Vagina (tissue), 2 donors: Measurements from ENCODE around the gene TRANK1. TPM values are rescaled to one million over a fixed set of nuclear protein-coding genes. Genes with fewer than 3 reads are reported as not detected.
"Not testable (repeated sequence)": the region's sequence is repeated elsewhere in the genome, so short reads cannot be mapped to it uniquely, and the experiment has no call there.

Experiments used
- DNase-seq, 2 donors: peaks; one replicate each; pipeline ENCODE4 v3.0.0-alpha.2; 2017; ENCODE audit errors: extremely low spot score in 2 of 2
- H3K27ac ChIP-seq: fragments of 200-600 bp; sonication (generic); one replicate; pipeline ENCODE4 v1.5.1; 2019
- H3K27me3 ChIP-seq: fragments of 200-600 bp; sonication (generic); one replicate; pipeline ENCODE4 v1.5.1; 2019
- H3K36me3 ChIP-seq, 2 donors: fragments of 200-600 bp; sonication (generic); one replicate each; pipeline ENCODE4 v1.5.1; 2017 to 2019
- H3K4me1 ChIP-seq: fragments of 200-600 bp; sonication (generic); one replicate; pipeline ENCODE4 v1.5.1; 2019
- H3K4me3 ChIP-seq, 2 donors: fragments of 200-600 bp; sonication (generic); 1 replicate in 1 of 2; 2 replicates in 1 of 2; pipeline ENCODE4 v1.5.1; 2016 to 2019
- H3K9me3 ChIP-seq: fragments of 200-600 bp; sonication (generic); one replicate; pipeline ENCODE4 v1.5.1; 2019
- CTCF ChIP-seq, 3 experiments: fragments of 450-650 bp in 2 of 3; fragments of 200-600 bp in 1 of 3; sonication (generic) in 1 of 3; IDR thresholded peaks; one replicate each; pipeline ENCODE4 v1.5.1; 2017 to 2019; ENCODE audit warnings: antibody characterized with exemption in 3 of 3, mild to moderate bottlenecking in 2 of 3, moderate library complexity in 2 of 3
- POLR2A ChIP-seq, 2 donors: fragments of 450-650 bp; IDR thresholded peaks; one replicate each; pipeline ENCODE4 v1.6.1; 2017; ENCODE audit warnings: antibody characterized with exemption in 2 of 2, mild to moderate bottlenecking in 2 of 2, moderate library complexity in 2 of 2
- POLR2AphosphoS5 ChIP-seq, 2 donors: sonication (generic); formaldehyde crosslinking; IDR thresholded peaks; one replicate each; pipeline ENCODE4 v1.9.0; 2017; ENCODE audit warnings: antibody characterized with exemption in 2 of 2, mild to moderate bottlenecking in 2 of 2, low read depth in 1 of 2; ENCODE audit not compliant: insufficient read depth in 1 of 2
- intact Hi-C: fragments of 100-400 bp; cut with DNase I; formaldehyde crosslinking; loops from one replicate; pipeline ENCODE4 v1.15.1; 2023
- total RNA-seq: library from RNA; depleted of rRNA; stranded (reverse); fragments of >200 nt; gene quantifications from one replicate; pipeline ENCODE4 v1.2.3, GENCODE V29; 2016

TRANK1 gene
- total RNA-seq, 1 donor from 2014 or later, result 17.7 TPM

GRCh38 chr3:36941162-36941561, 3.7 kb downstream of the TRANK1 start:
- H3K36me3 ChIP-seq, result no peaks in the 10 kb centered on the region
- no peak for TF ChIP-seq CTCF (IDR thresholded peaks at IDR 0.05)
- TF ChIP-seq POLR2A (IDR thresholded peaks at IDR 0.05), result no peak
- TF ChIP-seq POLR2AphosphoS5 (IDR thresholded peaks at IDR 0.05; ENCODE audit: insufficient read depth in 1 of 2, low read depth in 1 of 2), result no peak
- no peak for DNase-seq
- no peaks in the 10 kb centered on the region for H3K9me3 ChIP-seq
- peaks cover 28% of the 10 kb centered on the region for H3K4me1 ChIP-seq
- H3K27ac ChIP-seq, result no peak overlapping the region
- no peaks in the 10 kb centered on the region for H3K27me3 ChIP-seq
- no peak overlapping the region for H3K4me3 ChIP-seq
- intact Hi-C loops, result no loop called here

GRCh38 chr3:36937492-36937891, 7.4 kb downstream of the TRANK1 start:
- intact Hi-C loops, result no loop called here
- H3K4me1 ChIP-seq, result peaks cover 17% of the 10 kb centered on the region
- H3K4me3 ChIP-seq, result no peak overlapping the region
- no peaks in the 10 kb centered on the region for H3K9me3 ChIP-seq
- no peak for DNase-seq
- no peak overlapping the region for H3K27ac ChIP-seq
- no peak for TF ChIP-seq POLR2AphosphoS5 (IDR thresholded peaks at IDR 0.05; ENCODE audit: insufficient read depth in 1 of 2, low read depth in 1 of 2)
- TF ChIP-seq POLR2A (IDR thresholded peaks at IDR 0.05), result no peak
- no peak for TF ChIP-seq CTCF (IDR thresholded peaks at IDR 0.05)
- no peaks in the 10 kb centered on the region for H3K27me3 ChIP-seq
- no peaks in the 10 kb centered on the region for H3K36me3 ChIP-seq

- no peak overlapping the region for H3K27ac ChIP-seq
- no peaks in the 10 kb centered on the region for H3K9me3 ChIP-seq
- H3K27me3 ChIP-seq, result no peaks in the 10 kb centered on the region
- DNase-seq, result no peak
- H3K4me1 ChIP-seq, result no peaks in the 10 kb centered on the region
- TF ChIP-seq POLR2AphosphoS5 (IDR thresholded peaks at IDR 0.05; ENCODE audit: insufficient read depth in 1 of 2, low read depth in 1 of 2), result no peak
- TF ChIP-seq POLR2A (IDR thresholded peaks at IDR 0.05), result no peak
- no peak for TF ChIP-seq CTCF (IDR thresholded peaks at IDR 0.05)
- no peak overlapping the region for H3K4me3 ChIP-seq
- H3K36me3 ChIP-seq, result no peaks in the 10 kb centered on the region
- intact Hi-C loops, result no loop called here
Measured at GRCh38 chr3:36933540-36934296, 11.1 kb downstream of the TRANK1 start.

GRCh38 chr3:36931424-36931823, 13.4 kb downstream of the TRANK1 start:
- H3K27ac ChIP-seq, H3K27me3 ChIP-seq, DNase-seq, H3K4me3 ChIP-seq, intact Hi-C loops, H3K36me3 ChIP-seq, H3K4me1 ChIP-seq, H3K9me3 ChIP-seq: not testable (repeated sequence)

- Histone ChIP-seq H3K4me3 (no peak overlapping the region), H3K4me1 (no peaks in the 10 kb centered on the region), H3K27ac (no peak overlapping the region), H3K27me3 (no peaks in the 10 kb centered on the region), H3K36me3 (no peaks in the 10 kb centered on the region), H3K9me3 (no peaks in the 10 kb centered on the region)
- intact Hi-C loops, result no loop called here
- DNase-seq, result no peak
- no peak for TF ChIP-seq CTCF (IDR thresholded peaks at IDR 0.05)
- no peak for TF ChIP-seq POLR2A (IDR thresholded peaks at IDR 0.05)
- TF ChIP-seq POLR2AphosphoS5 (IDR thresholded peaks at IDR 0.05; ENCODE audit: insufficient read depth in 1 of 2, low read depth in 1 of 2), result no peak
Measured at GRCh38 chr3:36928220-36928619, 16.6 kb downstream of the TRANK1 start.
